Measurements from ENCODE around the gene AOPEP.

The AOPEP gene

DNA sequence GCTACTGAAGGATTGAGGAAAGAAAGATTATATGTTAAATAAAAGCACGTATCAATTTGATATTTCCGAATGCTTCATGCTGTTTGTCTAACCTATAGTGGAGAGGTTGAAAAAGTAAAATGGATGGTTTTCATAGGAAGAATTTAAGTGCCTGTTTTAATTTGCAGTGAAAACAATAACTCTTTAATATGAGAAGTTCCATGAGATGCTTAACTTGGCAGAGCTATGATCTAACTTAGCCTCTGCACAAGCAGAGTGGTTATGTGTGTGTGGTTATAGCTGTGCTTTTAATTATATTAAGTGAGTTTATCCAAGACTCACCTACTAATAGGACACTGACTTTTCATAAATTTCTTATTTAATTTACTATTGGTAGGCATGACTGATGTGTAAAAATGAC, 57.4 kb downstream of the AOPEP start:
- Histone ChIP-seq H3K4me3 (ENCODE audit: low read depth, low read length) (no peak overlapping the region), H3K36me3 (ENCODE audit: control insufficient read depth in 2 of 2, insufficient read depth in 1 of 2, low read length in 2 of 2) (no peaks in the 10 kb centered on the region), H3K4me1 (ENCODE audit: control insufficient read depth, insufficient read depth, low read length) (no peaks in the 10 kb centered on the region), H3K27ac (ENCODE audit: extremely low read depth, low read depth, low read length) (no peak overlapping the region), H3K9me3 (ENCODE audit: control insufficient read depth, insufficient read depth, low read depth, low read length) (no peaks in the 10 kb centered on the region)
- TF ChIP-seq ZNF473 (tag by site-specific recombination; IDR thresholded peaks at IDR 0.05): no peak
- no peak for TF ChIP-seq ZNF202 (tag by site-specific recombination; IDR thresholded peaks at IDR 0.05; ENCODE audit: borderline replicate concordance)
- TF ChIP-seq ZNF174 (tag by site-specific recombination; IDR thresholded peaks at IDR 0.05): no peak
- TF ChIP-seq, protein P1, sequence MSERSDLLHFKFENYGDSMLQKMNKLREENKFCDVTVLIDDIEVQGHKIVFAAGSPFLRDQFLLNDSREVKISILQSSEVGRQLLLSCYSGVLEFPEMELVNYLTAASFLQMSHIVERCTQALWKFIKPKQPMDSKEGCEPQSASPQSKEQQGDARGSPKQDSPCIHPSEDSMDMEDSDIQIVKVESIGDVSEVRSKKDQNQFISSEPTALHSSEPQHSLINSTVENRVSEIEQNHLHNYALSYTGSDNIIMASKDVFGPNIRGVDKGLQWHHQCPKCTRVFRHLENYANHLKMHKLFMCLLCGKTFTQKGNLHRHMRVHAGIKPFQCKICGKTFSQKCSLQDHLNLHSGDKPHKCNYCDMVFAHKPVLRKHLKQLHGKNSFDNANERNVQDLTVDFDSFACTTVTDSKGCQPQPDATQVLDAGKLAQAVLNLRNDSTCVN (tag by site-specific recombination; optimal IDR thresholded peaks at IDR 0.05): no peak
- no peak for TF ChIP-seq ZNF366 (tag by site-specific recombination; conservative IDR thresholded peaks at IDR 0.05)
- TF ChIP-seq ZNF169 (tag by site-specific recombination; IDR thresholded peaks at IDR 0.05): no peak
- no peak for TF ChIP-seq ZNF777 (tag by site-specific recombination; IDR thresholded peaks at IDR 0.05; ENCODE audit: borderline replicate concordance)
- no peak for TF ChIP-seq ZNF621 (tag by site-specific recombination; IDR thresholded peaks at IDR 0.05)
- no peak for TF ChIP-seq ZNF138 (tag by site-specific recombination; IDR thresholded peaks at IDR 0.05; ENCODE audit: borderline replicate concordance)
- TF ChIP-seq, protein P2, sequence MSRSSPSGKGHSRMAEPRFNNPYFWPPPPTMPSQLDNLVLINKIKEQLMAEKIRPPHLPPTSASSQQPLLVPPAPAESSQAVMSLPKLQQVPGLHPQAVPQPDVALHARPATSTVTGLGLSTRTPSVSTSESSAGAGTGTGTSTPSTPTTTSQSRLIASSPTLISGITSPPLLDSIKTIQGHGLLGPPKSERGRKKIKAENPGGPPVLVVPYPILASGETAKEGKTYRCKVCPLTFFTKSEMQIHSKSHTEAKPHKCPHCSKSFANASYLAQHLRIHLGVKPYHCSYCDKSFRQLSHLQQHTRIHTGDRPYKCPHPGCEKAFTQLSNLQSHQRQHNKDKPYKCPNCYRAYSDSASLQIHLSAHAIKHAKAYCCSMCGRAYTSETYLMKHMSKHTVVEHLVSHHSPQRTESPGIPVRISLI (tag by site-specific recombination; IDR thresholded peaks at IDR 0.05): no peak
- TF ChIP-seq, protein P3, sequence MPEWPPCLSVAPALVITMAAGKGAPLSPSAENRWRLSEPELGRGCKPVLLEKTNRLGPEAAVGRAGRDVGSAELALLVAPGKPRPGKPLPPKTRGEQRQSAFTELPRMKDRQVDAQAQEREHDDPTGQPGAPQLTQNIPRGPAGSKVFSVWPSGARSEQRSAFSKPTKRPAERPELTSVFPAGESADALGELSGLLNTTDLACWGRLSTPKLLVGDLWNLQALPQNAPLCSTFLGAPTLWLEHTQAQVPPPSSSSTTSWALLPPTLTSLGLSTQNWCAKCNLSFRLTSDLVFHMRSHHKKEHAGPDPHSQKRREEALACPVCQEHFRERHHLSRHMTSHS (tag by site-specific recombination; IDR thresholded peaks at IDR 0.05): no peak
- no peak for TF ChIP-seq ZNF416 (tag by site-specific recombination; IDR thresholded peaks at IDR 0.05)
- TF ChIP-seq, protein P4, sequence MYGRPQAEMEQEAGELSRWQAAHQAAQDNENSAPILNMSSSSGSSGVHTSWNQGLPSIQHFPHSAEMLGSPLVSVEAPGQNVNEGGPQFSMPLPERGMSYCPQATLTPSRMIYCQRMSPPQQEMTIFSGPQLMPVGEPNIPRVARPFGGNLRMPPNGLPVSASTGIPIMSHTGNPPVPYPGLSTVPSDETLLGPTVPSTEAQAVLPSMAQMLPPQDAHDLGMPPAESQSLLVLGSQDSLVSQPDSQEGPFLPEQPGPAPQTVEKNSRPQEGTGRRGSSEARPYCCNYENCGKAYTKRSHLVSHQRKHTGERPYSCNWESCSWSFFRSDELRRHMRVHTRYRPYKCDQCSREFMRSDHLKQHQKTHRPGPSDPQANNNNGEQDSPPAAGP (tag by site-specific recombination; IDR thresholded peaks at IDR 0.05): no peak
- no peak for TF ChIP-seq KLF1 (tag by site-specific recombination; IDR thresholded peaks at IDR 0.05)
- TF ChIP-seq ZNF571 (tag by site-specific recombination; IDR thresholded peaks at IDR 0.05): no peak
- ChIA-PET POLR2A (no interaction called here), CTCF (interaction anchor here (0.6 to 7.5 kb wide), 37 partner anchors 11 to 1435 kb away, joined by 3 to 123 read pairs (median 4); no protein-coding TSS in a partner anchor)

DNA sequence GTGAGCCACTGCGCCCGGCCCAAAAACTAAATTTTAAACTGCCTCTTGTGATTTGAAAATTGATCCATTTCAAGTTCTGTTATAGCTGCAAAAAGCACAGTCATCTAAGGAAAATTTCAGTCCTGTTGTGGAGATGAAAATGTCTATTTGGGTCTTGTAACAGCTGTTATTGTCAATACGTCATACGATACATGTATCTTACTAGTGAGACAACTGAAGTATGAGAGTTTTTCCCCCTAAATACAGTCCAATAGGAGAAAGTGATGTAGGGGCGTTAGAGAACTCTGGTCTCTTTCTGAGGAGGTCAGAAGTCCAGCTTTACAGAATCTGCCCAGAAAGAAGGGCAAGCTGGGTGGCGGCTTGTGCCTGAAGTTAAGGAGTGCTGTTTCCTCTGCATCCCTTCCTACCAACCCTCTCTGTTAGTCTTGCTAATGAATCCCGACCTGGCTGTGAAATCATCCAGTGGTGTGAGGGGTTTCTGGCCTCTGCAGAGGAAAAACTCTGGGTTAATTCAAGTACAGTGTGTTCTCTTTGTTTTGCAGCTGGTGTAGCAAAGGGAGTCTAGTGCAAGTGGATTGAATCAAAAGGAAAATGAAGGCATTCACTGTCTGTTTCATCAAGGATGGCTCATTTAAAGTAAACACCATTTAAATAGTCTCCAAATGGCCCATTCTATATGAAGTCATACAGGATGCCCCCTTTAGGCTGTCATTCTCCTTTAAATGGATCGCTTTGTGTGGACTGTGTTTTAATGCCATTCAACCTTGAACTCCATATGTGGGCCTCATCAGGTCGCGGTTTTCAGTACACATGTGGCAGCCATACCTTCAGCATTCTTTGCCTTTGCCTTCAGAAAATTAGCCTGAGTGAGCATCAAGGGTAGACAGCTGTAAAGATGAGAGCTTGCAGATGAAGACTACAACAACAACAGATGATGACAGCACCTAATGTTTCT, 59.0 kb downstream of the AOPEP start:
- Histone ChIP-seq H3K4me3 (ENCODE audit: low read depth, low read length) (no peak overlapping the region), H3K27ac (ENCODE audit: extremely low read depth, low read depth, low read length) (no peak overlapping the region), H3K9me3 (ENCODE audit: control insufficient read depth, insufficient read depth, low read depth, low read length) (no peaks in the 10 kb centered on the region), H3K4me1 (ENCODE audit: control insufficient read depth, insufficient read depth, low read length) (no peaks in the 10 kb centered on the region), H3K36me3 (ENCODE audit: control insufficient read depth in 2 of 2, insufficient read depth in 1 of 2, low read length in 2 of 2) (no peaks in the 10 kb centered on the region)
- ChIA-PET CTCF (interaction anchor here (0.8 to 7.5 kb wide), 4 partner anchors 104 to 345 kb away, joined by 4 to 123 read pairs (median 22); partner anchors contain the start of gene PCAT7), POLR2A (no interaction called here)
- TF ChIP-seq SP3 (tag by site-specific recombination; IDR thresholded peaks at IDR 0.05): no peak
- no peak for TF ChIP-seq ZBTB7A (tag by site-specific recombination; IDR thresholded peaks at IDR 0.05; ENCODE audit: low read depth)
- TF ChIP-seq, protein P5, sequence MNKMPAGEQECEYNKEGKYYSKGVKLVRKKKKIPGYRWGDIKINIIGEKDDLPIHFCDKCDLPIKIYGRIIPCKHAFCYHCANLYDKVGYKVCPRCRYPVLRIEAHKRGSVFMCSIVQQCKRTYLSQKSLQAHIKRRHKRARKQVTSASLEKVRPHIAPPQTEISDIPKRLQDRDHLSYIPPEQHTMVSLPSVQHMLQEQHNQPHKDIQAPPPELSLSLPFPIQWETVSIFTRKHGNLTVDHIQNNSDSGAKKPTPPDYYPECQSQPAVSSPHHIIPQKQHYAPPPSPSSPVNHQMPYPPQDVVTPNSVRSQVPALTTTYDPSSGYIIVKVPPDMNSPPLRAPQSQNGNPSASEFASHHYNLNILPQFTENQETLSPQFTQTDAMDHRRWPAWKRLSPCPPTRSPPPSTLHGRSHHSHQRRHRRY (tag by site-specific recombination; IDR thresholded peaks at IDR 0.05): no peak

Measured in HEK293 (cell line).